Trophoblast cell (in vitro differentiated cells and primary cell): ENCODE measurements around the gene FOXP2.

ENCODE experiments used
- DNase-seq, 2 donors: peaks; one replicate each; pipeline ENCODE4 v3.0.0-alpha.2; 2016
- H2AFZ ChIP-seq: 2 replicates; pipeline ENCODE4 v1.6.1; 2013; ENCODE audit warnings: low read length, moderate library complexity, mild to moderate bottlenecking; ENCODE audit not compliant: insufficient read depth, poor library complexity
- H2AK5ac ChIP-seq: 2 replicates; pipeline ENCODE4 v1.6.1; 2013; ENCODE audit warnings: mild to moderate bottlenecking, low read length
- H2BK120ac ChIP-seq: 2 replicates; pipeline ENCODE4 v1.6.1; 2013; ENCODE audit warnings: low read length, mild to moderate bottlenecking, moderate library complexity; ENCODE audit not compliant: insufficient read depth, poor library complexity
- H2BK12ac ChIP-seq: 2 replicates; pipeline ENCODE4 v1.6.1; 2013; ENCODE audit warnings: mild to moderate bottlenecking, low read length, moderate library complexity
- H2BK5ac ChIP-seq: 2 replicates; pipeline ENCODE4 v1.6.1; 2013; ENCODE audit warnings: low read length, low read depth, moderate library complexity, mild to moderate bottlenecking; ENCODE audit not compliant: poor library complexity
- H3K14ac ChIP-seq: 2 replicates; pipeline ENCODE4 v1.6.1; 2013; ENCODE audit warnings: mild to moderate bottlenecking, low read length
- H3K18ac ChIP-seq: 2 replicates; pipeline ENCODE4 v1.6.1; 2013; ENCODE audit warnings: mild to moderate bottlenecking, low read length
- H3K23ac ChIP-seq: 2 replicates; pipeline ENCODE4 v1.6.1; 2013; ENCODE audit warnings: low read length
- H3K27ac ChIP-seq: 2 replicates; pipeline ENCODE4 v1.5.1; 2013; ENCODE audit warnings: low read depth, mild to moderate bottlenecking, inconsistent platforms, low read length, moderate library complexity
- H3K27me3 ChIP-seq: 2 replicates; pipeline ENCODE4 v1.6.1; 2013; ENCODE audit warnings: inconsistent platforms, mild to moderate bottlenecking, low read length, moderate library complexity; ENCODE audit not compliant: insufficient read depth
- H3K36me3 ChIP-seq, 2 experiments: 1 replicate in 1 of 2; 2 replicates in 1 of 2; pipeline ENCODE4 v1.6.1; 2013; ENCODE audit warnings: low read length in 2 of 2, mild to moderate bottlenecking in 2 of 2, moderate library complexity in 1 of 2; ENCODE audit not compliant: insufficient read depth in 2 of 2, control insufficient read depth in 1 of 2
- H3K4ac ChIP-seq: 2 replicates; pipeline ENCODE4 v1.6.1; 2013; ENCODE audit warnings: low read depth, mild to moderate bottlenecking, low read length, moderate library complexity
- H3K4me1 ChIP-seq, 2 experiments: 1 replicate in 1 of 2; 2 replicates in 1 of 2; pipeline ENCODE4 v1.6.1; 2013; ENCODE audit warnings: low read length in 2 of 2, mild to moderate bottlenecking in 2 of 2, moderate library complexity in 1 of 2; ENCODE audit not compliant: insufficient read depth in 2 of 2, control insufficient read depth in 1 of 2
- H3K4me2 ChIP-seq: 2 replicates; pipeline ENCODE4 v1.6.1; 2013; ENCODE audit warnings: inconsistent platforms, mild to moderate bottlenecking, low read length, moderate library complexity
- H3K4me3 ChIP-seq: 2 replicates; pipeline ENCODE4 v1.5.1; 2013; ENCODE audit warnings: mild to moderate bottlenecking, low read depth, low read length, inconsistent platforms
- H3K79me1 ChIP-seq: one replicate; pipeline ENCODE4 v1.6.1; 2013; ENCODE audit warnings: low read length
- H3K79me2 ChIP-seq: 2 replicates; pipeline ENCODE4 v1.6.1; 2013; ENCODE audit warnings: low read length, mild to moderate bottlenecking; ENCODE audit not compliant: control insufficient read depth, insufficient read depth, poor library complexity
- H3K9ac ChIP-seq: 2 replicates; pipeline ENCODE4 v1.6.1; 2013; ENCODE audit warnings: mild to moderate bottlenecking, low read length
- H3K9me3 ChIP-seq: 2 replicates; pipeline ENCODE4 v1.6.1; 2013; ENCODE audit warnings: low read depth, mild to moderate bottlenecking, control low read depth, inconsistent platforms, low read length; ENCODE audit not compliant: insufficient read depth
- H4K12ac ChIP-seq: 2 replicates; pipeline ENCODE4 v1.6.1; 2013; ENCODE audit warnings: low read depth, mild to moderate bottlenecking, low read length, moderate library complexity
- H4K8ac ChIP-seq: 2 replicates; pipeline ENCODE4 v1.6.1; 2013; ENCODE audit warnings: low read depth, mild to moderate bottlenecking, low read length, moderate library complexity
- H4K91ac ChIP-seq: one replicate; pipeline ENCODE4 v1.6.1; 2013; ENCODE audit warnings: low read depth, mild to moderate bottlenecking, low read length, moderate library complexity
- WGBS: extraction: QIAGEN DNeasy Blood & Tissue Kit; methylation state at CpG from one replicate; pipeline ENCODE4 v1.1.7; 2013; ENCODE audit warnings: missing lambda C conversion rate; ENCODE audit not compliant: insufficient read length, insufficient coverage; ENCODE audit errors: extremely low coverage; 5-methylcytosine and 5-hydroxymethylcytosine counted together

The FOXP2 gene

DNA sequence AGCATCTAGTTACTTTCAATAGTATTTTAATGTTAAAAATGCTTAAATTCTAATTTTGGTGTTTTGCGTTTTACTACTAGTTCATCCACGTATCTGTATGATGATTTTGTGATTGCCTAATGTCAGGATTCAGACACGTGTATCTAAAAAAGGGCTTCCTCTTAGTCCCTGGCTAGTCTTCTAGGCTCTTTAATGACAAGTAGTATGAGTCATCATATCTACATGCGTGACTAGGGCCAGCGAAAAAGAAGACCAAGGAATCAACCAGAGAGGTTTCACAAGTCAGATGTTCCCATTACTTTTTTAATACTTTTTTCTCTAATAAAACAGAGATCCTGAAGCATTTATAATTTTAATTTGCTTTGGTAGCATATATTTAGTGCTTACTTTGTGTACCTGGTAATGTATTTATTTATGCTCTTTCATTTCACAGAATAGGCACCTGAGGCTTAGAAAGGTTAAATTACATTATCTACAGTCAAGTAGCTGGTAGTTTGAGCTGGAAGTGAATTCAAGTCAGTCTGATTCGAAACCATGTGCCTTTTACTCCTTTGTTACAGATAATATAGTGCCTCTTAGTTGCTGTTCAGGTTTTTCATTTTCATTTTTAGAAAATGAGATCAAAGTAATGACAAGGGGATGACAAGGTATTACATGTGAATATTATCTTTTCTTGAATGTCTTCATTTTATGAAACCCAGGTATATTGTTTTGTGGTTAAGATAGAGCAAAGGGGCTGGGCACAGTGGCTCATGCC, 140.3 kb downstream of the FOXP2 start:
- no peak overlapping the region for H3K27ac ChIP-seq
- H3K4me3 ChIP-seq = no peak overlapping the region
- H2BK120ac ChIP-seq = no peak overlapping the region
- H3K27me3 ChIP-seq = no peaks in the 10 kb centered on the region
- H2AK5ac ChIP-seq = no peak overlapping the region
- H2BK12ac ChIP-seq = no peak overlapping the region
- H3K4me2 ChIP-seq = no peak overlapping the region
- H3K36me3 ChIP-seq = no peaks in the 10 kb centered on the region
- WGBS = no CpG with 5 or more reads among the region's 6 CpGs
- no peaks in the 10 kb centered on the region for H3K79me2 ChIP-seq
- H2AFZ ChIP-seq = no peak overlapping the region
- H4K8ac ChIP-seq = no peak overlapping the region
- H3K18ac ChIP-seq = no peak overlapping the region
- no peak overlapping the region for H4K91ac ChIP-seq
- no peaks in the 10 kb centered on the region for H3K79me1 ChIP-seq
- DNase-seq = no peak
- H3K9ac ChIP-seq = no peak overlapping the region
- no peak overlapping the region for H3K23ac ChIP-seq
- no peaks in the 10 kb centered on the region for H3K4me1 ChIP-seq
- H4K12ac ChIP-seq = no peak overlapping the region
- H3K14ac ChIP-seq = no peak overlapping the region
- H3K9me3 ChIP-seq = no peaks in the 10 kb centered on the region
- H3K4ac ChIP-seq = no peak overlapping the region
- no peak overlapping the region for H2BK5ac ChIP-seq

DNA sequence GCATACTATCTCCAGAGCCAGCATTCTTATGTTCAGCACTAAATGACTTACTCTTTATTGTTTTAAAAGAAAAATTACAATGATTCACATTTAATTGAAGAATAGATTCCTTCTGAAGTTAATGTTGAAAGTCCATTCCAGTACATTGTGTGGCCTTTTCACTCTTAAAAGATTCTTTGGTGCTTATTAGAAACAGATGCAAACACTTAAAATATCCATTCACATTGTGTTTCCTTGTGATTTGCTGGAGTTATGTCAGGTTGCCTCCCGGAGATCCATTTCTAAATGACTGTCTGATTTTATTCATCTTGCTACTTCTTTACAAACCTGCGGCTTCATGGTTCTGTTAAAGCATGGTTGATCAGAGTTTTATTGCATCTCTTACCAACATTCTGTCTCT, 152.8 kb downstream of the FOXP2 start:
- H3K14ac ChIP-seq = no peak overlapping the region
- H3K36me3 ChIP-seq = no peaks in the 10 kb centered on the region
- no peak overlapping the region for H4K12ac ChIP-seq
- WGBS = no CpG with 5 or more reads among the region's 2 CpGs
- no peak overlapping the region for H2AK5ac ChIP-seq
- no peak overlapping the region for H3K23ac ChIP-seq
- H3K9me3 ChIP-seq = peaks cover 3% of the 10 kb centered on the region
- no peak overlapping the region for H3K4ac ChIP-seq
- DNase-seq = no peak
- no peak overlapping the region for H2AFZ ChIP-seq
- no peak overlapping the region for H2BK120ac ChIP-seq
- no peaks in the 10 kb centered on the region for H3K79me1 ChIP-seq
- no peak overlapping the region for H4K8ac ChIP-seq
- H3K4me3 ChIP-seq = no peak overlapping the region
- no peak overlapping the region for H2BK5ac ChIP-seq
- H4K91ac ChIP-seq = no peak overlapping the region
- no peaks in the 10 kb centered on the region for H3K79me2 ChIP-seq
- no peak overlapping the region for H3K18ac ChIP-seq
- H3K27ac ChIP-seq = no peak overlapping the region
- no peaks in the 10 kb centered on the region for H3K4me1 ChIP-seq
- H3K4me2 ChIP-seq = no peak overlapping the region
- no peak overlapping the region for H3K9ac ChIP-seq
- no peaks in the 10 kb centered on the region for H3K27me3 ChIP-seq
- no peak overlapping the region for H2BK12ac ChIP-seq

DNA sequence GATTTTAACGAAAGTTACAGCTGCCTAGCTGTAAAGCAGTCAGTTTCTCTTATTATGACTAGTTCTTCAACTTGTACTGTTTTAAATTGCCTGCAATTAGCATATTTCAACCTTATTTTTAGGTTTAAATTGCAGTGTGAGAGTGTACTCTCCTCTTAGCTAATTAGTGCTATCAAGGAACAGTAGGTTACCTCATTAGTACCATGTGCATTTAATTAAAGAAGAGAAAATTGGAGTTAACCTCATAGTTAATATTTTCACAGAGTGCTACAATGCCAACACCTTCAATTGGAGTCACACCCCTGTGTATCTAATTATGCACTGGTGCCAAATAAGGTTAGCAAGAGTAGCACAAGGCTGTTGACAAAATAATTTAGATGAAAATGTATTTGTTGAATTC, 154.6 kb downstream of the FOXP2 start:
- Histone ChIP-seq H3K9ac (no peak overlapping the region), H4K8ac (no peak overlapping the region), H4K12ac (no peak overlapping the region), H3K36me3 (no peaks in the 10 kb centered on the region), H3K27ac (no peak overlapping the region), H3K18ac (no peak overlapping the region), H3K79me1 (no peaks in the 10 kb centered on the region), H3K23ac (no peak overlapping the region), H2BK120ac (no peak overlapping the region), H3K14ac (no peak overlapping the region), H2BK12ac (no peak overlapping the region), H3K4me3 (no peak overlapping the region), H4K91ac (no peak overlapping the region), H2AK5ac (no peak overlapping the region), H3K9me3 (peaks cover 3% of the 10 kb centered on the region), H3K4ac (no peak overlapping the region), H3K27me3 (no peaks in the 10 kb centered on the region), H2BK5ac (no peak overlapping the region), H2AFZ (no peak overlapping the region), H3K4me1 (no peaks in the 10 kb centered on the region), H3K79me2 (no peaks in the 10 kb centered on the region), H3K4me2 (no peak overlapping the region)
- no CpG with 5 or more reads among the region's 1 CpG for WGBS
- DNase-seq = no peak

DNA sequence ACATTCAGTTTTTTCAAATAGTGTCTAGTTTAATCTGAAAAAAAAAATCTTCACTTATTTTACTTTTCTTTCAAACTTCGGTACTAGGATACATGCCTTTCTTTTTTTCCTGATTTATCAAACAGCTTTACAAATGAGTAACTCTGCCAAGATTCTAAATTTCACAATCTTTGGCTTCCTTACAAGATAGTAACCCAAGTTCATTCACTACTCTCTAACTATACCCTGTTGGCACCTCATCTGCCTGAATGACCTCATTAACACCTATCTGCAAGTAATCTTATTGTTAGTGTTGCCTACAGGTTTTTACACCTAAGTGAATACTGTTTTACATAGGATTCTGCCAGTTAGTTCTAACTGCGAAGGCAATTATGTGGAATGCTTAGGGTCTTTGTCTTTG, 159.8 kb downstream of the FOXP2 start:
- Histone ChIP-seq H2BK12ac (no peak overlapping the region), H3K27me3 (no peaks in the 10 kb centered on the region), H3K4ac (no peak overlapping the region), H3K14ac (no peak overlapping the region), H3K9me3 (no peaks in the 10 kb centered on the region), H3K4me1 (no peaks in the 10 kb centered on the region), H3K36me3 (no peaks in the 10 kb centered on the region), H3K27ac (no peak overlapping the region), H2BK5ac (no peak overlapping the region), H3K23ac (no peak overlapping the region), H3K9ac (no peak overlapping the region), H3K4me2 (no peak overlapping the region), H2AK5ac (no peak overlapping the region), H4K91ac (no peak overlapping the region), H4K8ac (no peak overlapping the region), H3K79me2 (no peaks in the 10 kb centered on the region), H4K12ac (no peak overlapping the region), H3K18ac (no peak overlapping the region), H3K79me1 (no peaks in the 10 kb centered on the region), H3K4me3 (no peak overlapping the region), H2AFZ (no peak overlapping the region), H2BK120ac (no peak overlapping the region)
- WGBS = no CpG with 5 or more reads among the region's 2 CpGs
- no peak for DNase-seq
